ENCODE data around the gene HYAL1.

HYAL1 gene

DNA sequence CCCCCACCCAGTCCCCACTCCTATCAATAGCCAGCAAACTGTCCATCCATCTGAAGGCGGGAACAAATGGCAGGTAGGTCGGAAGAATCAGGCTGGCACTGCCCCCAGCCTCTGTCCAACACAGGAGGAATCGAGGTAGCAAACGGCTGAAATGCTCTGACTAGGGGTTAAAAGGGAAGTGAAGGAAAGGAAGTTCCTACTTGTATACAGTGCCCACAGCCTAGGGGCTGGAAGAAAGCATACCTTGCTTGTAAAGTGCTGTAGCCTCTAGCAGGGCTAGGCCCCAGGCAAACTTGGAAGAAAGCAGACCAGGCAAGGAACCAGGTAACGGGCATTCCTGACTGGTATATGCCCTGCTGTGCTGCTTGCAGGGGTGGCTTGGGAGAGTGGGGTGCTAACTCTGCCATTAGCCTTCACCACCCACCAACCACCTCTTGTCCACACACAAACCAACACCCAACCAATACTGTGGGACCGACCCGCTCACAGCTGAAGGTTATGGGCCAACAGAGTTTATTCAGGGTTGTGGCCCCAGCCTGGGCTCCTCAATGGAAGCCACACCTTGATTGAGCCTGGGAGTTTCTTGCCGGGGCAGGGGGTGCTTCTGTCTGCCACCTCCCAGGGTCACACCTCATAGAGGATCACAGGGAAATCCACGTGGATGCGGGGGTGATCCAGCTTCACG, 22.3 kb upstream of the HYAL1 start:
- H3K9ac ChIP-seq (ENCODE audit: low read depth, low read length, poor library complexity, severe bottlenecking): no peak overlapping the region
- H4K20me1 ChIP-seq (ENCODE audit: insufficient read depth, low read length, poor library complexity, severe bottlenecking): peaks cover 26% of the 10 kb centered on the region
- no peaks in the 10 kb centered on the region for H3K27me3 ChIP-seq (ENCODE audit: insufficient read depth, low read length, poor library complexity, severe bottlenecking)
- peaks cover 27% of the 10 kb centered on the region for H3K79me2 ChIP-seq (ENCODE audit: insufficient read depth, low read length)
- H3K9me3 ChIP-seq (ENCODE audit: insufficient read depth, low read depth, low read length): no peaks in the 10 kb centered on the region
- no peak overlapping the region for H2AFZ ChIP-seq (ENCODE audit: low read length)
- peaks cover 15% of the 10 kb centered on the region for H3K4me1 ChIP-seq (ENCODE audit: insufficient read depth, low read length, poor library complexity, severe bottlenecking)
- peaks cover 15% of the 10 kb centered on the region; the same call in 1 of the 2 replicates for H3K36me3 ChIP-seq (ENCODE audit: insufficient read depth, low read length)
- H3K4me3 ChIP-seq (ENCODE audit: low read length, poor library complexity, severe bottlenecking): no peak overlapping the region
- H3F3A ChIP-seq (ENCODE audit: low read depth): peaks cover 9% of the 10 kb centered on the region
- H3K9me2 ChIP-seq (replicated peaks; ENCODE audit: low read depth, low read length): no peaks in the 10 kb centered on the region
- H3K4me2 ChIP-seq (ENCODE audit: low read depth, low read length, poor library complexity, severe bottlenecking): no peak overlapping the region
- TF ChIP-seq EZH2phosphoT487 (IDR thresholded peaks at IDR 0.05; ENCODE audit: borderline replicate concordance): no peak
- TF ChIP-seq CTCF (conservative IDR thresholded peaks at IDR 0.05; ENCODE audit: low read length): no peak

DNA sequence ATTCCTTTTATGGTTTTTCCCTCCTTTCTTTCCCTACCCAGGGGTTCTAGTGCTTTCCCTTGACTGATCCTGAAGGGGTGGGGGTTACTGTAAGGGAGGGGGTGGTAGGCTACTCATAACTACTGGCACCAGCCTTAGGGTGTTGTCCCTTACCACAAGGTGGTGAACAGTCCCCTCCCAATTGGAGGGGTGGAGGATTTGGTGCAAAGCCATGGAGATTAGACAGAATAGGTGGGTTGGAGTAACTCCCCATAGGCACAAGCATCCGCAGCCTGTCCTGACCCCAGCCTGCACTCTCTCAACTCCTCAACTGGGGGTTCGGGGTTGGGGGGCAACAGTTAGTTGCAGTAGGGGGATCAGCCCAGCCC, 21.7 kb upstream of the HYAL1 start:
- peaks cover 21% of the 10 kb centered on the region for H3K4me1 ChIP-seq (ENCODE audit: insufficient read depth, low read length, poor library complexity, severe bottlenecking)

DNA sequence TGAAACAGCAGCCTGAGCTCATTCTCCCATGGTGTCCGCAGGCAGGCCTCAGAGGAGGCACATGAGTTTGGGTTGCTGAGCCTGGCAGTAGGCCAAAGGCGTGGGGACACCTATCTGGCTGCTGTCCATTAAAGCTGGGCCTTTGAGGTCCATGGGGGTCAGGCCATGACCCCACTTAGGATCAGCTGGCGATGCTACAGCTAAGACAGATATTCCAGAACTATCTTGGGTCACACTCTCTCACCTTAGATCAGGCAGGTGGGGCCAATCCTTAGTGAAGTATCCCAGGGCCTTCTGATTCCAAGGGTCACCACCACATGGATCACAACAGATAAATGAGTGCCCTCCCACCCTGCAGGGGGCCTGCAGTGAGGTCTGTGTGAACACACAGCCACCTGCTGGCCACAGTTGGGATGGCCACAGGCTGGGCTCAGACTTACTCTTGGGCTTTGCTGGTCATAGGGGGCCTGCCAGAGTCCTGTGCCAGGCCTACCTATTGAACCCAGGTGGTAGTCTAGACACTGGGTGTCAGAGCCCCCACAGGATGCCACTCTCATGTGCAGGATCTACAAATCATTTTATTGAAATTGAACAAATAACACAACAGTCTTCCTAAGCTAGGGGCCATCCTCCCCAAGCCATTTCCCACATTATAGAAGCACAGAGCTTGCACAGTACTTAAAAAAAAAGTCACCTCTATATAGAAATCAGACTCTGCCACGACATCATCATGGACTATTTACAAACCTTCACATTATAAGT, 21.2 kb upstream of the HYAL1 start:
- H2AFZ ChIP-seq (ENCODE audit: low read length): no peak overlapping the region
- peaks cover 30% of the 10 kb centered on the region for H3K79me2 ChIP-seq (ENCODE audit: insufficient read depth, low read length)
- TF ChIP-seq CTCF (conservative IDR thresholded peaks at IDR 0.05; ENCODE audit: low read length) (peak; percentile 91), EZH2phosphoT487 (IDR thresholded peaks at IDR 0.05; ENCODE audit: borderline replicate concordance) (no peak)
- H3K4me3 ChIP-seq (ENCODE audit: low read length, poor library complexity, severe bottlenecking): no peak overlapping the region
- peaks cover 26% of the 10 kb centered on the region for H4K20me1 ChIP-seq (ENCODE audit: insufficient read depth, low read length, poor library complexity, severe bottlenecking)
- H3K9ac ChIP-seq (ENCODE audit: low read depth, low read length, poor library complexity, severe bottlenecking): no peak overlapping the region
- no peak overlapping the region for H3K4me2 ChIP-seq (ENCODE audit: low read depth, low read length, poor library complexity, severe bottlenecking)
- H3K36me3 ChIP-seq (ENCODE audit: insufficient read depth, low read length): peaks cover 4% of the 10 kb centered on the region; the same call in 1 of the 2 replicates
- peaks cover 25% of the 10 kb centered on the region for H3K4me1 ChIP-seq (ENCODE audit: insufficient read depth, low read length, poor library complexity, severe bottlenecking)
- H3K9me3 ChIP-seq (ENCODE audit: insufficient read depth, low read depth, low read length): no peaks in the 10 kb centered on the region
- H3K27me3 ChIP-seq (ENCODE audit: insufficient read depth, low read length, poor library complexity, severe bottlenecking): no peaks in the 10 kb centered on the region
- no peaks in the 10 kb centered on the region for H3K9me2 ChIP-seq (replicated peaks; ENCODE audit: low read depth, low read length)
- H3F3A ChIP-seq (ENCODE audit: low read depth): peaks cover 7% of the 10 kb centered on the region

More for the DNA sequence above, 21.7 kb upstream of the HYAL1 start:
- Histone ChIP-seq H3K79me2 (ENCODE audit: insufficient read depth, low read length) (peaks cover 27% of the 10 kb centered on the region), H3K27me3 (ENCODE audit: insufficient read depth, low read length, poor library complexity, severe bottlenecking) (no peaks in the 10 kb centered on the region), H3K4me3 (ENCODE audit: low read length, poor library complexity, severe bottlenecking) (no peak overlapping the region), H3K9ac (ENCODE audit: low read depth, low read length, poor library complexity, severe bottlenecking) (no peak overlapping the region), H4K20me1 (ENCODE audit: insufficient read depth, low read length, poor library complexity, severe bottlenecking) (peaks cover 26% of the 10 kb centered on the region), H2AFZ (ENCODE audit: low read length) (no peak overlapping the region), H3K4me2 (ENCODE audit: low read depth, low read length, poor library complexity, severe bottlenecking) (no peak overlapping the region), H3K9me2 (replicated peaks; ENCODE audit: low read depth, low read length) (no peaks in the 10 kb centered on the region), H3K36me3 (ENCODE audit: insufficient read depth, low read length) (peaks cover 10% of the 10 kb centered on the region; the same call in 1 of the 2 replicates), H3F3A (ENCODE audit: low read depth) (peaks cover 9% of the 10 kb centered on the region), H3K9me3 (ENCODE audit: insufficient read depth, low read depth, low read length) (no peaks in the 10 kb centered on the region)
- TF ChIP-seq CTCF (conservative IDR thresholded peaks at IDR 0.05; ENCODE audit: low read length): no peak
- TF ChIP-seq EZH2phosphoT487 (IDR thresholded peaks at IDR 0.05; ENCODE audit: borderline replicate concordance): no peak
